Skeletal muscle cell (primary cell): ENCODE data around the gene TTC28.
"Not testable (repeated sequence)": the region's sequence is repeated elsewhere in the genome, so short reads cannot be mapped to it uniquely, and the experiment has no call there.

Experiments
- DNase-seq: peaks from one replicate; pipeline ENCODE4 v3.0.0-alpha.2; 2010; ENCODE audit warnings: low read depth
- H3K4me3 ChIP-seq: 2 replicates; pipeline ENCODE4 v1.5.1; 2011; ENCODE audit warnings: low read depth, mild to moderate bottlenecking, control low read depth, low read length, moderate library complexity

The TTC28 gene

DNA sequence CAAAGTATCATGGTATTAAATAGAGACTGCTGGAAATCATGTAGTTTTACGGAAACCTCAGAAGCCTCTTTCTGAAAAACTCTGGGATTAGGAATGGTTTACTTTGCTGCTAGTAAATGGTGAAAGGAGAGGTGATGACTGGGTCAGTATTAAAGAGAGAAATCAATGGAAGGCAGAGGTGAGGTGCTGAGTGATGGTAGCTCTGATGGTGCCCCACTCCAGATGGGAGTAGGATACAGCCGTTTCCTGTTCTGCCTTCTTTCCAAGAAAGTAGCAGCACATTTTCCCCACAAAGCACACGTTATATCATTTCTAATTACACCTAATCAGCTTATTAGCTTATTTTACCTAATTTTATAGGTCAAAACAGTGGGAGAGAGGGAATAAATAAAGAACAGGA is 493.0 kb downstream of the TTC28 start:
- DNase-seq: no peak
- no peak overlapping the region for H3K4me3 ChIP-seq

DNA sequence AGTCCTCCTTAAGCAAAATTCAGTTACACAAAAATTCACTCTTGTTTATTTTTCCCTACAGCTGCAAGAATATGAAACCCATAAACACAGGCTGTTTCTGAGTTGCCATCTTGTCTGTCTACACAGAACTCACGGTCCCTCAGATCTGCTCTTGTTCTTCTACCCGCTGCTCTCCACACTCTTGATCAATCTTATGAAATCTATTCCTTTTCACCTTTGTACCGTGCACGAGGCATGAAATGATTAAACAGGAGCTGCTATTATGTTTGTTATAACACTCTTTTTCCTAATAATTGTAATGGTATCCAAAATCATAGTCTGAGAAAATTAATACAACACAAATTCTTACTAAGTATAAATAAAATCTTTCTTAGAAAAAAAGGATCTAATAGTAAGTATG is 494.5 kb downstream of the TTC28 start:
- DNase-seq: no peak
- no peak overlapping the region for H3K4me3 ChIP-seq

DNA sequence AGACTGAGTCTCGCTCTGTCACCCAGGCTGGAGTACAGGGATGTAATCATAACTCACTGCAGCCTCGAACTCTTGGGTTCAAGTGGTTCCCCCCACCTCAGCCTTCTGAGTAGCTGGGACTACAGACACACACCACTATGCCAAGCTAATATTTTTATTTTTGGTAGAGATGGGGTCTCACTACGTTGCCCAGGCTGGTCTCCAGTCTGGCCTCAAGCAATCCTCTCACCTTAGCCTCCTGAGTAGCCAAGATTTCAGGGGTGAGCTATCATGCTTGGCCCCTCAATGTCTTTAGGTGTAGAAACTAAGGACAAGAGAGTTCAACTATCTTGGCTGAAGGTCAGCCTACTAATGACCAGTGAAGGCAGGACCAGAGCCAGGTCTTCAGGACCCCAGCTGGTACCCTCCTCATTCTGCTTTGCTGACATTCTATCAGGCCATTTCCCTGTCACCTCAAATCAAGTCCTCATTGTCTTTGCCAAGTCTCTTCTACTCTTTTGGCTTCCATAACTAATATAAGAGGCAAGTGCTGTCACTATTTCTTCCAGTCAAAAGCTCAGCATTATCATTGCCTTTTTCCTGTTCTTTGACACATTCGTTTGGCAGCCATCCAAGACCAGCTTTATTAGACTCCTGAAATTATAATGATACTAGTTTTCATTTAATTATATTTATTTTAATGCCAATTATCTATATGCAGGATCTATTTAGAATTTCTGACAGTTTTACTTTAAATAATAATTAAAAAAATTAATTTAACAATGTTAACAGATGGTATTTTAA is 496.4 kb downstream of the TTC28 start:
- no peak overlapping the region for H3K4me3 ChIP-seq
- DNase-seq: no peak

DNA sequence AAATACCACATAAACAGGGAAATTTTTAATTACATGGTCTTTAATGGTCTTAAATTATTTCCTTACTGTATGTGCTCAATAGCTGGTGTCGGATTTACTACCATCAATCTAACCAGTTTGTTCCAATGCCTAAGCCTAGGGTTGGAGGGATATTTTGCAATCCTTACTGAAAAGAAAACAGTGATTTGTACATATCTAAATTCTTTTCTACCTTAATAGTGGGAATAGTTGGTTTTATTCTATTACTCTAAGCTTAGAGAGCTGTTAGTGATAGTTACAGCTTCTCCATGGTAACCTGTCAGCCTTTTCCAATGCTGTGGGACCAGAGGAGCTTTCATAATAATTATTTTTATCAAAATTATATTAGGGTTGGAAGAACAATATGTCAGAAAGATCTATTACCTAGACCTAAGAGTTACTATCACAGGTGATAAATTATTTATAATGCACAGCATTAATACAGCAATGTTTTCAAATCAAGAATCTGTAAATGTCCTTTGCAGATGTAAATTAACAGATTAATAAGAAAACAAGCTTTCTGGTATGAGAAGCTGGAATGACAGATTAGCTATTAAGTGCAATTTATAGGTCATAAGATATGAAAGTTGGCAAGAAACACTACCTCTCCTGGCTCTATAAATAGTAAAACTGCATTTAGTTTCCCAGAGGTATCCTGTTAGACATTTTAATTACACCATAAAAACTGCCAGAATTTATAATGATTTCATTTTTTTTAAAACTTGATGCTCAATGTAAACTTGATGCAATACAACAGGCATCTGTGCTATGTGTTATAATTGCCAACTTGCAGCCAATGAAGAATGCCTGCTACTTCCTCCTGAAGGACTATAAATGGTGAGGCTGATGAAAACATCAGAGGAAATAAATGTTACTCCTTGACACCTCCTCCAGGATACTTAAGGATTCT is 498.6 kb downstream of the TTC28 start:
- H3K4me3 ChIP-seq: no peak overlapping the region
- no peak for DNase-seq

DNA sequence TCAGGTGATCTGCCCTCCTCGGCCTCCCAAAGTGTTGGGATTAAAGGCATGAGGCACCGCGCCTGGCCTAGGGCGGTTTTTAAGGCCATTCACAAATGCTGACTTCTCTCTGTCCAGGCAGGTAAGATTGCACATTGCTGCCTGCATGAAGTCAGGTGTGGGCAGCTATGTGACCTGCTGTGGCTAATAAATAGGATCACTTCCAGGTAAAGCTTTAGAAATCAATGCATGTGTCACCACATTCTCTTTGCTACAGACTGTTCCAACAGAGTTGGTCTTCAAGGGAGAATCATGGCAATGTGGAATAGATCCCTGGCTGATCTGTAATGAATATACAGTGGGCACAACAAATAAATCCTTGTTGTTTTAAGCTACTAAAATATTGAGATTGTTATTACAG is 500.2 kb downstream of the TTC28 start:
- no peak for DNase-seq
- no peak overlapping the region for H3K4me3 ChIP-seq

DNA sequence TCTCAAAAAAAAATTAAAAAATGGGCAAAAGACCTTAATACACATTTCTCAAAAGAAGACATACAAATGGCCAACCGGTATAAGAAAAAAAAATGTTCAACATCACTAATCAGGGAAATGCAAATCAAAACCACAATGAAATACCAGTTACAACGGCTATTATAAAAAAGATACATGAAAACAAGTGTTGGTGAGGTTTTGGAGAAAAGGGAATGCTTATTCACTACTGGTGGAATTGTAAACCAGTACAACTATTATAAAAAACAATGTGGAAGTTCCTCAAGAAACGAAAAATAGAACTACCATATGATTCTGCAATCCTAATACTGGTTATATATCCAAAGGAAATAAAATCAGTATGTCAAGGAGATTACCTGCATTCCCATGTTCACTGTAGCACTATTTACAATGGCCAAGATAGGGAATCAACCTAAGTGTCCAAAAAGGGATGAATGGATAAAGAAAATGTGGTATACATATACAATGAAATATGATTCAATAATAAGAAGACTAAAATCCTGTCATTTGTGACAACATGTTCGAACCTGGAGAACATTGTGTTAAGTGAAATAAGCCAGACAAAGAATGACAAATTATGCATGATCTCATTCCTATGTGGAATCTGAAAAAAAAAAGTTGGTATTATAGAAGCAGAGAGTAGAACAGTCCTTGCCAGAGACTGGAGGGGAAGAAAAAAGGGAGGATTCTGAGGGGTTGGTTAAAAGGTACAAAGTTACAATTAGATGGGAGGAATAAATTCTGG is 503.7 kb downstream of the TTC28 start:
- H3K4me3 ChIP-seq: no peak overlapping the region
- no peak for DNase-seq

DNA sequence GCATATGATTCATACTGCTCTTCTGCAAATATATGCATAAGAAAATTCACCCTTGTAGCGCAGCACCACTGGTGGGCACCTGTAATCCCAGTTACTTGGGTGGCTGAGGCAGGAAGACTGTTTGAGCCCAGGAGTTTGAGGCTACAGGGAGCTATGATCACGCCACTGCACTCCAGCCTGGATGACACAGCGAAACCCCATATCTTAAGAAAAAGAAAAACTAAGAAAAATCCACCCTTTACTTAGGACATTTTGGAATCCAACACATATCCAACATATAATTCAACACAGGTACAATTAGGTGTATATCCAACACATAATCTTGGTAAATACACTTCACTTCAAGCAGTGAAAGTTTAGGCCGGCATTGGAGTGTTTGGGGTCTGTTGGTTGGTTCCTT is 505.1 kb downstream of the TTC28 start:
- no peak for DNase-seq
- H3K4me3 ChIP-seq: no peak overlapping the region

DNA sequence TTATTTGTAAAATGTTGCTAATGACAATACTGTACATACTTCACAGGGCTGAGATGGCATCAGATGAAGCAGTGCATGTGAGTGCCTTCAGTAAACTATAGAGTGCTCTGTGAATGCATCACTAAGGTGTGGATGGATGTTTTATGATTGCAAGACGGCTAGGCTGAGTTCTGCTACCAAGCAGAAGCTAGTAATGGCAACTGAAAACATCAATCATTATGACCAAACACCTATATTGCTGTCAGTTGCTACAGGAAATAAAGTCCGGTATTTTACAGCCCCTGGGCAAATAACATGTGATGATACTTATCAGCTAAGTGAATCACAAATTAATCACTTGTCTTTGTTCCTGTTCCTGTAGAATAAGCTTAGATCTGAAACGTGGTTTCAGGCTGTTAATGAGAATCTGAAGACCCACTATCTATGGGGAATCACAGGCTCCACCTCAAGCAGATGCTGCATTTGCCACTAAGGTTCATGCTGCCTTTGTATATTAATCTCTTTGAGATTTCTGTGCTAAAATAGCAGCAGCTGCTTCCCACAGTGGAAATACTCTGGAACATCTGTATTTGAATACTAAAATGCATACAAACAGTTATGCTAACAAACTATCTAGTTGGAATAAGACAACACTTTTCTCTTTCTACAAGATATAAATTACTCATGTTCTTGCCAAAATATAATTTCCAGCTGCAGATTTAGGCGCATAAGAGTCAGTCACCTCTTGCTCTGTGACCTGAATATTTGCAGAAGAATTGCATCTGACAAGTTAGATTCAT is 506.6 kb downstream of the TTC28 start:
- no peak overlapping the region for H3K4me3 ChIP-seq
- no peak for DNase-seq

DNA sequence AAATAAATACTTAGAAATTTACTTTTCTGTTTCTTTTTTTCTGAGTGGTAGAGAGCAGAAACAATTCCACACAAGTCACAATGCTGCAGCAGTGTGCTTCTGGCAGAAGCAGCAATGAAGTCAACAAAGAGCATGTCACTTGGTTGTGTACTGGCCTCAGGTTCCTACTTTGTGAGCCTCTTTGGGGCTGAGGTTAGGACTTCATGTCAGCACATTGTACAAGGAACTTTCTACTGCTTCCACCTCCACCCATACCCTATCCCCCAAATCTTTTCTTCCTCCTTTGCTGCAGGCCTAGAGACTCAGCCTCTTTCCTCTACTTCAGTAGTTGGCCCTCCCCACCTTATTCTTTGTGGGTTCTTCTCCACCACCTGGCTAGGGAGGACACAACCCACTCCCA is 507.9 kb downstream of the TTC28 start:
- DNase-seq: no peak

DNA sequence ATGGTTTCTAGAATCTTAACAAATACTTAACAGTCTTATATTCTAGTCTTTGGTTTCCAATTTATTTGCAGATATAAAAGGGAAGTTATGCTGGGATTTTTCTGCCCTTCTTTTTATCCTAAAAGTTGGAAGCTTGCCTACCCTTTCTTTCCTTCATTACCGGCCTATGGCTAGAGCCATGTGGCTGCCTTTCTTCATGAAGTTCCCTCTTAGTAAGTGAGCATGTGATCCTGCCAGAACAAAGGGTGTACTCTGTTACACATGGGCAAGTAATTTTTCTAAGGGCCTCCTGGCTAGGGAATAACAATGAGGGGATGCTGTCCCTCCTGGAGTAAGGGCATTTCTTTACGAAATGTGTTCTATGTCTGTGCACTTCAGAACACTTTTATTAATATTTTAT is 508.5 kb downstream of the TTC28 start:
- no peak for DNase-seq

More for the DNA sequence above, 507.9 kb downstream of the TTC28 start:
- H3K4me3 ChIP-seq: no peak overlapping the region

DNA sequence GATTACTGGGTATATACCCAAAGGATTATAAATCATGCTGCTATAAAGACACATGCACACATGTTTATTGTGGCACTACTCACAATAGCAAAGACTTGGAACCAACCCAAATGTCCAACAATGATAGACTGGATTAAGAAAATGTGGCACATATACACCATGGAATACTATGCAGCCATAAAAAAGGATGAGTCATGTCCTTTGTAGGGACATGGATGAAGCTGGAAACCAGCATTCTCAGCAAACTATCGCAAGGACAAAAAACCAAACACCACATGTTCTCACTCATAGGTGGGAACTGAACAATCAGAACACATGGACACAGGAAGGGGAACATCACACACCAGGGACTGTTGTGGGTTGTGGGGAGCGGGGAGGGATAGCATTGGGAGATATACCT is 510.3 kb downstream of the TTC28 start:
- DNase-seq, H3K4me3 ChIP-seq: not testable (repeated sequence)

More for the DNA sequence above, 508.5 kb downstream of the TTC28 start:
- H3K4me3 ChIP-seq: no peak overlapping the region

DNA sequence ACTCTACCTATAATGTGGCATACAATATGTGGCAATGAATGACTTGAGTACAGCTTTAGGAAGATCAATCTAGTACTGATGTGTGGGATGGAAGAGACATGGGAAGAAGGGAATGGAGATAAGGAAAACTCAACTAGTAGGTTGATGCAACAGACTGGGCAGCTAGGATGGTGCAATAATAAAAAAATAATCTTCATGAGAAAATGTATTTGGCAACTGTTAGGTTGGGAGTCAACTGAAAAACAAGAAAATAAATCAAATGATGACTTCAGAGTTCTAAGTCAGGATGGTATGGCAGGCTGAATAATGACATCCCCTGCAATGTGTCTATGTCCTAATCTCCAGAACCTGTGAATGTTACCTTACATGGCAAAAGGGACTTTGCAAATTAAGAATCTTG is 523.8 kb downstream of the TTC28 start:
- H3K4me3 ChIP-seq: no peak overlapping the region
- no peak for DNase-seq

DNA sequence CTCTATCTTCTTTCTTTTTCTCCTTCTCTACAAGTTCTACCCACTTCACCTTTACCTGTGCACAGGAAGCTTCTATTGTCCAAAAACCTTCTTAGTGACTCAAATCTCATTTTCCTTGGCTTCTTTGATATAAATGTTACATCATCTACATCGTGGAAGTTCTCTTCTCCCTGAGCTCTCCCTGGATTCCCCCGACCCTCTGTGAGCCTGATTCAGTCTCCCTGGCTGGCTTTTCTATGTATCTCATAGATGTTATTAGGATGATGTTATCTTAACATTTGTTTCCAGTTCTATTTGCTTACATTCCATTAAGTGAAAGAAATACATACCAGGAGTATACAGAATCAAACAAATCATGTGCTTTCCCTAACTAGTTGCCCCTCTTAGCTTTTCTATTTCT is 524.8 kb downstream of the TTC28 start:
- DNase-seq: no peak
- H3K4me3 ChIP-seq: no peak overlapping the region

DNA sequence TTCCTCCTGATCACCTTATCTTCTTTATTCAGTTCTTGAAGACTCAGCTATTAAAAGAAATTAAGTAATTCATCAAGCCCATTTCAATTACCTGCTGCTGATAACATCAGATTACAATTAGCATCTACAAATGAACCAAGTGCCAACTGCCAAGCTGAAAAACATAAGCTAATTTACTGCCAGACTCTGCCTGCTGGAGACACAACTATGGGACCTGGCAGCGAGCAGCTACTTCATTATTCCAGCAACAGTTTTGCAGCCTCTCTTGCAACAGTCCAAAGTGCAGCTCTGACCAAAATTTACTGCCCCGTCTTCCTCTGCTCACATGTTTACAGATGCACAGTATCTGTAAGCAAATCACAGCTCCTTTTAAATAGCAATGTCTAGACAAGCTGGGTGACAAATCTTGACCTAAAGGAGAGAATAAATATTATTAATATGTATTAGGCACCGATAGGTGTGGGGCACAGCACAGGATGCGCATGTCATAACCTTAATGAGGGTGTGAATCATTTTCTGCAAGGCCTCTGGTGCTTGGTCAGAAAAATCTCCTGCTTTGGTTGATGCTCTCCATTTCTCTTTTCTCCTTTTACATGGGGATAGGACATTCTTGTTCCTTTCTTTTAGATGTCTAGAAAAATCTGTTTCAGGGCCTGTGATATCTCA is 528.4 kb downstream of the TTC28 start:
- H3K4me3 ChIP-seq: no peak overlapping the region
- DNase-seq: no peak

DNA sequence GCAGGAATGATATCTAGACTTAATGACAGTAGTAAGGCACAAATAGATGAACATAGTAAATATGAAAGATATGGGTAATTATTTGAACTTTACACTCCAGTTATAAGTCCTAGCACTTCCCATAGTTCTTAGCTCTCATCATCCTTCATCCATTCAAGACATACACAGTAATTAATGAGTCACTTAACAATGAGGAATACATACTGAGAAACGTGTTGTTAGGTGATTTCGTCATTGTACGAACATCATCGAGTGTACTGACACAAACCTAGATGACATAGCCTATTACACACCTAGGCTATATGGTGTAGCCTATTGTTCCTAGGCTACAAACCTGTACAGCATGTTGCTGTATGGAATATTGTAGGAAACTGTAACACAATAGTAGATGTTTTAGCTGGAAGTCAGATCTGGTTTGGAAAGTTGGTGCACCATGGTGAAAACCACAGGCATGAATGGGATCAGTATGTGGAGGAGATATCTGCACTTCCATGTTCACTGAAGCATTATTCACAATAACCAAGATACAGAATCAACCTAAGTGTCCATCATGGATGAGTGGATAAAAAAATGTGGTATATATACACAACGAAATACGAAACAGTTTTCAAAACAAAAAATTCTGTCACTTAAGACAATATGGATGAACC is 530.7 kb downstream of the TTC28 start:
- DNase-seq: no peak
- H3K4me3 ChIP-seq: no peak overlapping the region

DNA sequence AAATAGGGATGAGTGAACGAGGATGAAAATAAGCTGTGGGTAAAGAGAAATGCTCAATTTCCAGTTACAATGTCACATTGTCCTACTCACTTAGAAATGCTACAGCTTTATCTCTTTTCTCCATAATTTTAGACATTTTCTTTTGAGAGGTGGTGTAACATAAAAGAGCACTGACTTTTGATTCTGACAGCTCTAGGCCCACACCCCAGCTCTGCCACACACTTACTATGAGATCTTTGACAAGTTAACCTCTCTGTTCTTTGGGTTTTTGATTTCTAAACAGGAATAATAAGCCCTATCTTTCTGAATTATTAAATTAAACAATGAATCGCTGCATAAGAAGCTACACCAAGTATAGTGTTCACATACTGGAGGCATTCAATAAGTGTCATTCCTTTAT is 532.2 kb downstream of the TTC28 start:
- no peak overlapping the region for H3K4me3 ChIP-seq
- no peak for DNase-seq

DNA sequence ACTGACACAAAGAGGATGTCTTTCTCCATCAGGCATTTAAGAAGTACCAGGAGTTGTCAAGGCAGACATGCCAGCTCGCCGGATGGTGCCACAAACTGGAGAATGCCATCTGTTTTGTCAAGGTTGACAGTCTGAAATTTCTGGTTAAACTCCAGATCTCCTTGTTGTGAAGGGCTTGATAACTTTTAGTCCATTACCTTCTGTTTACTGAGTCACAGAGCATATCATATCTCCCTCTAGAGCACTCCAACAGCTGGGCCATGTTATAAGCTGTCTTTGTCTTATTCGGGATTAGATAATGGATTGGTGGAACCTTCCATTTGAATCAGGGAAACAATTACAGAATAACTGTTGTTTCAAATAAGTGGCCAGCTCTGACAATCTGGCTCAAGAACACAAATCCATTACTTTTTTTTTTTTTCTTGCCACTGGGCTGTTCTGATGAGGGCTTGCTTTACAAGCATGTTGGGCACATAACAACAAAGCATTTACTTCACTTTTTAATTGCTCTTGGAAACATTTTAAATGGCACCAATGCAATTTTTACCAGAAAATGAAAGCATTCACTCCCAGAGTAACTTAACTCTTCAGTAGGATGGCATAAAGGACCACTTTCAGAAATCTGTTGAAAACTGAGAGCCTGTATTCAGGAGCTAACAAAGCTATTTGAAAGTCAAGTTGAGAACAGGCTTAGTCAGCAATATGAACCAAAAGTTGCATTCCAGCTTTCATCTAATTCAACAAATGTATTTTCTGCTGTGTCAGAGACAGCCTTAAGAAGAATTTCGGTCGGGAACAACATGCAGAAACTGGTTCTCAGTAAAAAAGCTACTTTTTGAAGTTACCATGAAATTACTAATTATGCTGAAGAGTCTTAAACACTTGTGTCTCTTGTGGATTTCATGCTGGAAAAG is 533.0 kb downstream of the TTC28 start:
- H3K4me3 ChIP-seq: no peak overlapping the region
- DNase-seq: no peak
